ENCODE data around the gene PGP. TPM values are rescaled to one million over a fixed set of nuclear protein-coding genes. Genes with fewer than 3 reads are reported as not detected.
A peak's percentile ranks its signal among the peaks of the same experiment; 100 is the strongest.
"Not testable (repeated sequence)": the region's sequence is repeated elsewhere in the genome, so short reads cannot be mapped to it uniquely, and the experiment has no call there.

The PGP gene
- total RNA-seq = 15.0 TPM
- long read RNA-seq, transcript PGP-201 (2 exons, 2,727 nt) = major isoform, 78 of 78 reads
- long read RNA-seq, partial matches to known transcripts = 0 of 78 reads
- long read RNA-seq, other reads (novel, unspliced or antisense) = 0 of 78 reads

GRCh38 chr16:2214719-2214968, at the start of gene PGP:
Gene PGP (minus strand): TSS chr16:2214840. CDS start chr16:2214777, 63 bp downstream.
- Histone ChIP-seq H3K4me1 (peaks cover 23% of the 10 kb centered on the region), H3K27me3 (no peaks in the 10 kb centered on the region), H3K9me3 (no peaks in the 10 kb centered on the region), H3K36me3 (peaks cover 4% of the 10 kb centered on the region), H3K27ac (peak within 1 kb of the TSS; percentile 96), H3K4me3 (peak within 1 kb of the TSS; percentile 78)
- peak; percentile 93 for ATAC-seq
- no peak for TF ChIP-seq CTCF (IDR thresholded peaks at IDR 0.05)
- no peak for DNase-seq
- intact Hi-C loops (cut with DNase I) = no loop called here

- H3K4me3 ChIP-seq; H3K27ac ChIP-seq; DNase-seq; ATAC-seq; H3K27me3 ChIP-seq; H3K9me3 ChIP-seq; intact Hi-C loops (cut with DNase I): not testable (repeated sequence)
- peaks cover 67% of the 10 kb centered on the region for H3K36me3 ChIP-seq
- H3K4me1 ChIP-seq = peaks cover 17% of the 10 kb centered on the region
Measured at GRCh38 chr16:2263026-2263425, 48.4 kb upstream of the PGP start.

GRCh38 chr16:2260250-2260649, 45.6 kb upstream of the PGP start:
- no peak for DNase-seq
- intact Hi-C loops (cut with DNase I) = no loop called here
- no peak for ATAC-seq
- H3K4me3 ChIP-seq = no peak overlapping the region
- peaks cover 3% of the 10 kb centered on the region for H3K4me1 ChIP-seq
- no peak overlapping the region for H3K27ac ChIP-seq
- TF ChIP-seq CTCF (IDR thresholded peaks at IDR 0.05) = no peak
- H3K36me3 ChIP-seq = peaks cover 95% of the 10 kb centered on the region
- H3K27me3 ChIP-seq = no peaks in the 10 kb centered on the region
- H3K9me3 ChIP-seq = no peaks in the 10 kb centered on the region

GRCh38 chr16:2258530-2258929, 43.9 kb upstream of the PGP start:
- peaks cover 100% of the 10 kb centered on the region for H3K36me3 ChIP-seq
- H3K27ac ChIP-seq; H3K4me1 ChIP-seq; intact Hi-C loops (cut with DNase I); H3K27me3 ChIP-seq; ATAC-seq; H3K9me3 ChIP-seq; H3K4me3 ChIP-seq; DNase-seq: not testable (repeated sequence)

- H3K36me3 ChIP-seq = peaks cover 100% of the 10 kb centered on the region
- no peaks in the 10 kb centered on the region for H3K4me1 ChIP-seq
- intact Hi-C loops (cut with DNase I) = no loop called here
- no peak overlapping the region for H3K27ac ChIP-seq
- DNase-seq (no peak), ATAC-seq (no peak)
- H3K9me3 ChIP-seq = no peaks in the 10 kb centered on the region
- TF ChIP-seq CTCF (IDR thresholded peaks at IDR 0.05) = no peak
- H3K4me3 ChIP-seq = no peak overlapping the region
- no peaks in the 10 kb centered on the region for H3K27me3 ChIP-seq
Measured at GRCh38 chr16:2257726-2258125, 43.1 kb upstream of the PGP start.

- no peak for TF ChIP-seq CTCF (IDR thresholded peaks at IDR 0.05)
- H3K27me3 ChIP-seq = no peaks in the 10 kb centered on the region
- no peaks in the 10 kb centered on the region for H3K9me3 ChIP-seq
- intact Hi-C loops (cut with DNase I) = no loop called here
- DNase-seq (no peak), ATAC-seq (no peak)
- peaks cover 6% of the 10 kb centered on the region for H3K4me1 ChIP-seq
- H3K36me3 ChIP-seq = peaks cover 91% of the 10 kb centered on the region
- no peak overlapping the region for H3K27ac ChIP-seq
- H3K4me3 ChIP-seq = no peak overlapping the region
Measured at GRCh38 chr16:2256531-2257140, 42.0 kb upstream of the PGP start.

GRCh38 chr16:2253293-2253692, 38.7 kb upstream of the PGP start:
- Histone ChIP-seq H3K27me3 (no peaks in the 10 kb centered on the region), H3K36me3 (peaks cover 58% of the 10 kb centered on the region), H3K27ac (no peak overlapping the region), H3K4me1 (peaks cover 16% of the 10 kb centered on the region), H3K4me3 (no peak overlapping the region), H3K9me3 (no peaks in the 10 kb centered on the region)
- no peak for ATAC-seq
- DNase-seq = no peak
- TF ChIP-seq CTCF (IDR thresholded peaks at IDR 0.05) = no peak
- intact Hi-C loops (cut with DNase I) = no loop called here

Measured in upper lobe of right lung (tissue), 1 donor.